SK-N-SH (cell line): ENCODE results near the gene SSTR3. TPM values are rescaled to one million over a fixed set of nuclear protein-coding genes. Genes with fewer than 3 reads are reported as not detected.

ENCODE experiments used
- CTCF ChIA-PET: fragments of 300-600, 350-600 bp; formaldehyde crosslinking; extraction: SDS; loops from one replicate; lab custom pipeline; 2021; lab: Yijun Ruan, JAX
- POLR2A ChIA-PET: fragments of 350-600 bp; sonication (Branson Sonifier 250); formaldehyde crosslinking; extraction: SDS; loops from one replicate; lab custom pipeline; 2020; ENCODE audit warnings: antibody characterized with exemption, inconsistent platforms; lab: Yijun Ruan, JAX
- DNase-seq: peaks from one replicate; pipeline ENCODE4 v3.0.0; 2012
- H2AFZ ChIP-seq: fragments of 200-600 bp; sonication (generic); 2 replicates; pipeline ENCODE4 v1.8.1; 2016; ENCODE audit warnings: antibody characterized with exemption, mild to moderate bottlenecking, low read depth
- H3F3A ChIP-seq: fragments of 200-600 bp; sonication (generic); replicated peaks from 2 replicates; pipeline ENCODE3; 2016; ENCODE audit warnings: antibody characterized with exemption, mild to moderate bottlenecking; ENCODE audit not compliant: insufficient read depth
- H3K27ac ChIP-seq, 2 experiments: fragments of 200-500 bp in 1 of 2; fragments of 200-600 bp in 1 of 2; sonication (Bioruptor generic) in 1 of 2; sonication (generic), shearing (Covaris generic) in 1 of 2; 2 replicates each; pipeline versions ENCODE4 v1.5.1 to v1.6.1; 2014 to 2016; ENCODE audit warnings: low read depth in 2 of 2, inconsistent platforms in 1 of 2, low read length in 1 of 2, mild to moderate bottlenecking in 1 of 2, mixed read lengths in 1 of 2
- H3K27me3 ChIP-seq: fragments of 200-600 bp; sonication (generic), shearing (Covaris generic); 2 replicates; pipeline ENCODE4 v1.6.1; 2016; ENCODE audit warnings: mixed run types; ENCODE audit not compliant: insufficient read depth
- H3K36me3 ChIP-seq, 2 experiments: fragments of 200-500 bp in 1 of 2; fragments of 200-600 bp in 1 of 2; sonication (Bioruptor generic) in 1 of 2; sonication (generic) in 1 of 2; replicated peaks in 1 of 2; 2 replicates each; pipeline versions ENCODE3 to v1.5.1; 2014 to 2016; ENCODE audit warnings: low read length in 1 of 2, mild to moderate bottlenecking in 1 of 2; ENCODE audit not compliant: insufficient read depth in 2 of 2, control insufficient read depth in 1 of 2
- H3K4me1 ChIP-seq, 2 experiments: fragments of 200-500 bp in 1 of 2; fragments of 200-600 bp in 1 of 2; sonication (Bioruptor generic) in 1 of 2; sonication (generic), shearing (Covaris generic) in 1 of 2; 2 replicates each; pipeline versions ENCODE4 v1.5.1 to v1.6.1; 2014 to 2016; ENCODE audit warnings: low read depth in 1 of 2, low read length in 1 of 2, mixed run types in 1 of 2; ENCODE audit not compliant: insufficient read depth in 2 of 2, control insufficient read depth in 1 of 2
- H3K4me2 ChIP-seq: fragments of 200-600 bp; sonication (generic), shearing (Covaris generic); 2 replicates; pipeline ENCODE4 v1.6.1; 2017; ENCODE audit warnings: mixed run types
- H3K4me3 ChIP-seq, 2 experiments: fragments of 200-500 bp in 1 of 2; fragments of 200-600 bp in 1 of 2; sonication (Bioruptor generic) in 1 of 2; sonication (generic), shearing (Covaris generic) in 1 of 2; 2 replicates each; pipeline versions ENCODE4 v1.5.1 to v1.8.1; 2014 to 2016; ENCODE audit warnings: low read depth in 2 of 2, inconsistent platforms in 1 of 2, low read length in 1 of 2, mild to moderate bottlenecking in 1 of 2, mixed read lengths in 1 of 2, moderate library complexity in 1 of 2
- H3K79me2 ChIP-seq: fragments of 200-600 bp; sonication (generic); 2 replicates; pipeline ENCODE4 v1.8.1; 2017; ENCODE audit warnings: mild to moderate bottlenecking; ENCODE audit not compliant: insufficient read depth
- H3K9ac ChIP-seq: fragments of 200-600 bp; sonication (generic); 2 replicates; pipeline ENCODE4 v1.6.1; 2017; ENCODE audit warnings: mixed run types
- H3K9me2 ChIP-seq: fragments of 200-600 bp; sonication (generic); 2 replicates; pipeline ENCODE4 v1.6.1; 2017; ENCODE audit warnings: mixed run types
- H3K9me3 ChIP-seq: fragments of 200-600 bp; sonication (generic); 2 replicates; pipeline ENCODE4 v1.6.1; 2017; ENCODE audit warnings: mixed run types, mild to moderate bottlenecking, moderate library complexity
- H4K20me1 ChIP-seq: fragments of 200-600 bp; sonication (generic); 2 replicates; pipeline ENCODE4 v1.6.1; 2017; ENCODE audit warnings: mild to moderate bottlenecking, mixed run types; ENCODE audit not compliant: insufficient read depth
- ELF1 ChIP-seq: IDR thresholded peaks from 2 replicates; pipeline ENCODE4 v1.4.0; 2012
- FOSL2 ChIP-seq: IDR thresholded peaks from 2 replicates; pipeline ENCODE4 v1.4.0; 2012; ENCODE audit warnings: low read depth, mild to moderate bottlenecking, moderate library complexity, borderline replicate concordance
- GABPA ChIP-seq: IDR thresholded peaks from 2 replicates; pipeline ENCODE4 v1.4.0; 2012; ENCODE audit warnings: low read depth, mild to moderate bottlenecking
- GATA2 ChIP-seq: sonication (generic); formaldehyde crosslinking; IDR thresholded peaks from 2 replicates; pipeline ENCODE4 v1.5.0; 2020; ENCODE audit warnings: mild to moderate bottlenecking, missing genetic modification reagents
- MAX ChIP-seq: IDR thresholded peaks from 2 replicates; pipeline ENCODE4 v1.4.0; 2012; ENCODE audit warnings: low read depth
- MXI1 ChIP-seq: IDR thresholded peaks from 2 replicates; pipeline ENCODE4 v1.6.1; 2012; ENCODE audit warnings: mild to moderate bottlenecking, low read depth, low read length, improper control_type of control experiment
- NFIC ChIP-seq: IDR thresholded peaks from 2 replicates; pipeline ENCODE4 v1.4.0; 2012; ENCODE audit warnings: borderline replicate concordance
- NRF1 ChIP-seq: IDR thresholded peaks from 2 replicates; pipeline ENCODE4 v1.6.1; 2012; ENCODE audit warnings: low read depth, mild to moderate bottlenecking, low read length
- RAD21 ChIP-seq: IDR thresholded peaks from 2 replicates; pipeline ENCODE4 v1.6.1; 2012; ENCODE audit warnings: mild to moderate bottlenecking, low read length
- RCOR1 ChIP-seq: fragments of 150-350 bp; IDR thresholded peaks from 2 replicates; pipeline ENCODE4 v1.6.1; 2017; ENCODE audit warnings: antibody characterized with exemption, low read length
- RFX5 ChIP-seq: IDR thresholded peaks from 2 replicates; pipeline ENCODE4 v1.6.1; 2012; ENCODE audit warnings: mild to moderate bottlenecking, improper control_type of control experiment, low read length
- SIN3A ChIP-seq: IDR thresholded peaks from 2 replicates; pipeline ENCODE4 v1.6.1; 2012; ENCODE audit warnings: low read depth, mild to moderate bottlenecking, low read length, moderate library complexity, borderline replicate concordance
- SMC3 ChIP-seq: IDR thresholded peaks from 2 replicates; pipeline ENCODE4 v1.6.1; 2012; ENCODE audit warnings: low read depth, low read length, improper control_type of control experiment
- TEAD4 ChIP-seq: IDR thresholded peaks from 2 replicates; pipeline ENCODE4 v1.4.0; 2012; ENCODE audit warnings: mild to moderate bottlenecking, borderline replicate concordance; ENCODE audit not compliant: insufficient read depth
- ZBTB33 ChIP-seq: IDR thresholded peaks from 2 replicates; pipeline ENCODE4 v1.4.0; 2012; ENCODE audit warnings: low read depth, borderline replicate concordance
- WGBS: methylation state at CpG from one replicate; pipeline ENCODE4 v1.1.6; 2017; ENCODE audit warnings: low lambda C conversion rate; 5-methylcytosine and 5-hydroxymethylcytosine counted together
- polyA plus RNA-seq, 3 experiments: library from polyadenylated mRNA; depleted of rRNA; stranded (reverse); fragments of >200 nt; gene quantifications; 2 replicates each; pipeline ENCODE4 v1.2.3, GENCODE V29; 2012
- TF ChIP-seq, protein P1 (sequence below): IDR thresholded peaks from 2 replicates; pipeline ENCODE4; 2012
- TF ChIP-seq, protein P2 (sequence below): IDR thresholded peaks from 2 replicates; pipeline ENCODE4 v1.6.1; 2012; ENCODE audit warnings: mild to moderate bottlenecking, low read depth, low read length, moderate library complexity
- TF ChIP-seq, protein P3 (sequence below): fragments of 150-350 bp; IDR thresholded peaks from 2 replicates; pipeline ENCODE4 v1.6.1; 2016; ENCODE audit warnings: mild to moderate bottlenecking, low read depth, low read length

The SSTR3 gene
- polyA plus RNA-seq, 1 of the 3 experiments (the other 2 are of a cell fraction) = not detected

- Histone ChIP-seq H3K27me3 (no peaks in the 10 kb centered on the region; the same call in 1 of the 2 replicates), H3K9ac (no peak overlapping the region), H3K27ac (no peak overlapping the region), H3K9me3 (no peaks in the 10 kb centered on the region), H3K4me2 (no peak overlapping the region), H3K9me2 (no peaks in the 10 kb centered on the region), H2AFZ (no peak overlapping the region), H3K4me3 (no peak overlapping the region), H3F3A (no peaks in the 10 kb centered on the region), H3K36me3 (no peaks in the 10 kb centered on the region), H3K4me1 (no peaks in the 10 kb centered on the region), H3K79me2 (no peaks in the 10 kb centered on the region), H4K20me1 (no peaks in the 10 kb centered on the region)
- TF ChIP-seq, protein P1, sequence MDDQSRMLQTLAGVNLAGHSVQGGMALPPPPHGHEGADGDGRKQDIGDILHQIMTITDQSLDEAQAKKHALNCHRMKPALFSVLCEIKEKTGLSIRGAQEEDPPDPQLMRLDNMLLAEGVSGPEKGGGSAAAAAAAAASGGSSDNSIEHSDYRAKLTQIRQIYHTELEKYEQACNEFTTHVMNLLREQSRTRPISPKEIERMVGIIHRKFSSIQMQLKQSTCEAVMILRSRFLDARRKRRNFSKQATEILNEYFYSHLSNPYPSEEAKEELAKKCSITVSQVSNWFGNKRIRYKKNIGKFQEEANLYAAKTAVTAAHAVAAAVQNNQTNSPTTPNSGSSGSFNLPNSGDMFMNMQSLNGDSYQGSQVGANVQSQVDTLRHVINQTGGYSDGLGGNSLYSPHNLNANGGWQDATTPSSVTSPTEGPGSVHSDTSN = no peak
- TF ChIP-seq, protein P2, sequence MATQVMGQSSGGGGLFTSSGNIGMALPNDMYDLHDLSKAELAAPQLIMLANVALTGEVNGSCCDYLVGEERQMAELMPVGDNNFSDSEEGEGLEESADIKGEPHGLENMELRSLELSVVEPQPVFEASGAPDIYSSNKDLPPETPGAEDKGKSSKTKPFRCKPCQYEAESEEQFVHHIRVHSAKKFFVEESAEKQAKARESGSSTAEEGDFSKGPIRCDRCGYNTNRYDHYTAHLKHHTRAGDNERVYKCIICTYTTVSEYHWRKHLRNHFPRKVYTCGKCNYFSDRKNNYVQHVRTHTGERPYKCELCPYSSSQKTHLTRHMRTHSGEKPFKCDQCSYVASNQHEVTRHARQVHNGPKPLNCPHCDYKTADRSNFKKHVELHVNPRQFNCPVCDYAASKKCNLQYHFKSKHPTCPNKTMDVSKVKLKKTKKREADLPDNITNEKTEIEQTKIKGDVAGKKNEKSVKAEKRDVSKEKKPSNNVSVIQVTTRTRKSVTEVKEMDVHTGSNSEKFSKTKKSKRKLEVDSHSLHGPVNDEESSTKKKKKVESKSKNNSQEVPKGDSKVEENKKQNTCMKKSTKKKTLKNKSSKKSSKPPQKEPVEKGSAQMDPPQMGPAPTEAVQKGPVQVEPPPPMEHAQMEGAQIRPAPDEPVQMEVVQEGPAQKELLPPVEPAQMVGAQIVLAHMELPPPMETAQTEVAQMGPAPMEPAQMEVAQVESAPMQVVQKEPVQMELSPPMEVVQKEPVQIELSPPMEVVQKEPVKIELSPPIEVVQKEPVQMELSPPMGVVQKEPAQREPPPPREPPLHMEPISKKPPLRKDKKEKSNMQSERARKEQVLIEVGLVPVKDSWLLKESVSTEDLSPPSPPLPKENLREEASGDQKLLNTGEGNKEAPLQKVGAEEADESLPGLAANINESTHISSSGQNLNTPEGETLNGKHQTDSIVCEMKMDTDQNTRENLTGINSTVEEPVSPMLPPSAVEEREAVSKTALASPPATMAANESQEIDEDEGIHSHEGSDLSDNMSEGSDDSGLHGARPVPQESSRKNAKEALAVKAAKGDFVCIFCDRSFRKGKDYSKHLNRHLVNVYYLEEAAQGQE = no peak
- TF ChIP-seq GATA2 (CRISPR knock-in tag) (no peak), SIN3A (no peak), NFIC (no peak), ELF1 (no peak), TEAD4 (no peak), GABPA (no peak), SMC3 (no peak), MXI1 (no peak), RFX5 (no peak), NRF1 (no peak), RAD21 (no peak), RCOR1 (no peak), MAX (no peak), ZBTB33 (no peak), FOSL2 (no peak)
- TF ChIP-seq, protein P3, sequence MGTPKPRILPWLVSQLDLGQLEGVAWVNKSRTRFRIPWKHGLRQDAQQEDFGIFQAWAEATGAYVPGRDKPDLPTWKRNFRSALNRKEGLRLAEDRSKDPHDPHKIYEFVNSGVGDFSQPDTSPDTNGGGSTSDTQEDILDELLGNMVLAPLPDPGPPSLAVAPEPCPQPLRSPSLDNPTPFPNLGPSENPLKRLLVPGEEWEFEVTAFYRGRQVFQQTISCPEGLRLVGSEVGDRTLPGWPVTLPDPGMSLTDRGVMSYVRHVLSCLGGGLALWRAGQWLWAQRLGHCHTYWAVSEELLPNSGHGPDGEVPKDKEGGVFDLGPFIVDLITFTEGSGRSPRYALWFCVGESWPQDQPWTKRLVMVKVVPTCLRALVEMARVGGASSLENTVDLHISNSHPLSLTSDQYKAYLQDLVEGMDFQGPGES = no peak
- ChIA-PET POLR2A (no interaction called here), CTCF (no interaction called here)
- 69% methylated on average over 6 of the region's 6 CpGs for WGBS
- DNase-seq = no peak
These were observed 7.3 kb upstream of the SSTR3 start for GRCh38 chr22:37219533-37219932.
